Measurements from ENCODE around the gene CATSPER4. TPM values are rescaled to one million over a fixed set of nuclear protein-coding genes. Genes with fewer than 3 reads are reported as not detected.

The CATSPER4 gene
- total and polyA plus RNA-seq, 2 of the 13 experiments (the other 11 are each of a cell fraction or from before 2014, with no cell fraction given), result not detected

GRCh38 chr1:26225033-26225831 lies 34.8 kb downstream of the CATSPER4 start (continued):
- TF ChIP-seq HCFC1 (IDR thresholded peaks at IDR 0.05; ENCODE audit: low read depth, low read length) (no peak), DMTF1 (CRISPR knock-in tag; IDR thresholded peaks at IDR 0.05) (no peak; the same call in 1 of the 2 replicates), GPN1 (CRISPR knock-in tag; IDR thresholded peaks at IDR 0.05; ENCODE audit: borderline replicate concordance) (no peak), ZNF496 (CRISPR knock-in tag; IDR thresholded peaks at IDR 0.05; ENCODE audit: insufficient replicate concordance) (no peak), HNRNPL (IDR thresholded peaks at IDR 0.05; ENCODE audit: low read depth, low read length) (peak; percentile 96), AHDC1 (CRISPR knock-in tag; IDR thresholded peaks at IDR 0.05; ENCODE audit: borderline replicate concordance) (no peak), SAP130 (CRISPR knock-in tag; IDR thresholded peaks at IDR 0.05; ENCODE audit: low read depth) (peak; percentile 73), ZNF550 (CRISPR knock-in tag; IDR thresholded peaks at IDR 0.05; ENCODE audit: borderline replicate concordance) (no peak), ATF2 (CRISPR knock-in tag; IDR thresholded peaks at IDR 0.05) (no peak)
- TF ChIP-seq, protein P1, sequence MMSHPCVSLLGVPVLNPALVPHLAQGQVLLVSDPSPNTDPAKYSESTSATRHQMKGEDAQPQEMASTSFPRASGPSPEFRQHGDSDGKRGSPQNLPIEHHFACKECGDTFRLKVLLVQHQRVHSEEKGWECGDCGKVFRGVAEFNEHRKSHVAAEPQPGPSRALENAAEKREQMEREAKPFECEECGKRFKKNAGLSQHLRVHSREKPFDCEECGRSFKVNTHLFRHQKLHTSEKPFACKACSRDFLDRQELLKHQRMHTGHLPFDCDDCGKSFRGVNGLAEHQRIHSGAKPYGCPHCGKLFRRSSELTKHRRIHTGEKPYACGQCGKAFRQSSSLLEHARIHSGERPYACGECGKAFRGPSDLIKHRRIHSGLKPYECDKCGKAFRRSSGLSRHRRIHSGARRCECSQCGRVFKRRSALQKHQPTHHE (CRISPR knock-in tag; IDR thresholded peaks at IDR 0.05; ENCODE audit: borderline replicate concordance), result 0 out of 2 replicates have a peak, but pooled peaks have one; percentile 46
- TF ChIP-seq, protein P2, sequence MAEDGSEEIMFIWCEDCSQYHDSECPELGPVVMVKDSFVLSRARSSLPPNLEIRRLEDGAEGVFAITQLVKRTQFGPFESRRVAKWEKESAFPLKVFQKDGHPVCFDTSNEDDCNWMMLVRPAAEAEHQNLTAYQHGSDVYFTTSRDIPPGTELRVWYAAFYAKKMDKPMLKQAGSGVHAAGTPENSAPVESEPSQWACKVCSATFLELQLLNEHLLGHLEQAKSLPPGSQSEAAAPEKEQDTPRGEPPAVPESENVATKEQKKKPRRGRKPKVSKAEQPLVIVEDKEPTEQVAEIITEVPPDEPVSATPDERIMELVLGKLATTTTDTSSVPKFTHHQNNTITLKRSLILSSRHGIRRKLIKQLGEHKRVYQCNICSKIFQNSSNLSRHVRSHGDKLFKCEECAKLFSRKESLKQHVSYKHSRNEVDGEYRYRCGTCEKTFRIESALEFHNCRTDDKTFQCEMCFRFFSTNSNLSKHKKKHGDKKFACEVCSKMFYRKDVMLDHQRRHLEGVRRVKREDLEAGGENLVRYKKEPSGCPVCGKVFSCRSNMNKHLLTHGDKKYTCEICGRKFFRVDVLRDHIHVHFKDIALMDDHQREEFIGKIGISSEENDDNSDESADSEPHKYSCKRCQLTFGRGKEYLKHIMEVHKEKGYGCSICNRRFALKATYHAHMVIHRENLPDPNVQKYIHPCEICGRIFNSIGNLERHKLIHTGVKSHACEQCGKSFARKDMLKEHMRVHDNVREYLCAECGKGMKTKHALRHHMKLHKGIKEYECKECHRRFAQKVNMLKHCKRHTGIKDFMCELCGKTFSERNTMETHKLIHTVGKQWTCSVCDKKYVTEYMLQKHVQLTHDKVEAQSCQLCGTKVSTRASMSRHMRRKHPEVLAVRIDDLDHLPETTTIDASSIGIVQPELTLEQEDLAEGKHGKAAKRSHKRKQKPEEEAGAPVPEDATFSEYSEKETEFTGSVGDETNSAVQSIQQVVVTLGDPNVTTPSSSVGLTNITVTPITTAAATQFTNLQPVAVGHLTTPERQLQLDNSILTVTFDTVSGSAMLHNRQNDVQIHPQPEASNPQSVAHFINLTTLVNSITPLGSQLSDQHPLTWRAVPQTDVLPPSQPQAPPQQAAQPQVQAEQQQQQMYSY (CRISPR knock-in tag; IDR thresholded peaks at IDR 0.05), result no peak
